GM03348 (cell line): ENCODE measurements around the gene NOSTRIN.
"Not testable (repeated sequence)": the region's sequence is repeated elsewhere in the genome, so short reads cannot be mapped to it uniquely, and the experiment has no call there.

Source experiments
- DNase-seq: peaks from one replicate; pipeline ENCODE4 v3.0.0; 2012; ENCODE audit warnings: low spot score

NOSTRIN gene

GRCh38 chr2:168801961-168802858 lies at the start of gene NOSTRIN:
TSS of gene NOSTRIN (plus strand) at chr2:168802637. CDS start at chr2:168802647, 10 bp downstream.
- DNase-seq = peak; percentile 54

- DNase-seq = no peak
Measured at GRCh38 chr2:168753765-168754329, 48.6 kb upstream of the NOSTRIN start.

GRCh38 chr2:168757223-168757622 lies 45.2 kb upstream of the NOSTRIN start:
- no peak for DNase-seq

- DNase-seq = peak; percentile 71
Measured at GRCh38 chr2:168758970-168759820, 43.2 kb upstream of the NOSTRIN start.

GRCh38 chr2:168765401-168765800 lies 37.0 kb upstream of the NOSTRIN start:
- no peak for DNase-seq

GRCh38 chr2:168766600-168766999 lies 35.8 kb upstream of the NOSTRIN start:
- DNase-seq = no peak

GRCh38 chr2:168767258-168767657 lies 35.2 kb upstream of the NOSTRIN start:
- DNase-seq = no peak

- not testable (repeated sequence) for DNase-seq
Measured at GRCh38 chr2:168768357-168768756, 34.1 kb upstream of the NOSTRIN start.

GRCh38 chr2:168770796-168771195 lies 31.6 kb upstream of the NOSTRIN start:
- DNase-seq = no peak

GRCh38 chr2:168772704-168773103 lies 29.7 kb upstream of the NOSTRIN start:
- DNase-seq = no peak

GRCh38 chr2:168773128-168773527 lies 29.3 kb upstream of the NOSTRIN start:
- DNase-seq = no peak

- DNase-seq = peak; percentile 61
Measured at GRCh38 chr2:168773719-168774521, 28.5 kb upstream of the NOSTRIN start.

GRCh38 chr2:168775837-168776236 lies 26.6 kb upstream of the NOSTRIN start:
- DNase-seq = no peak

GRCh38 chr2:168780669-168781071 lies 21.8 kb upstream of the NOSTRIN start:
- no peak for DNase-seq

GRCh38 chr2:168781191-168781817 lies 21.1 kb upstream of the NOSTRIN start:
- DNase-seq = no peak

- DNase-seq = no peak
Measured at GRCh38 chr2:168782271-168782670, 20.2 kb upstream of the NOSTRIN start.

- DNase-seq = no peak
Measured at GRCh38 chr2:168784993-168785392, 17.4 kb upstream of the NOSTRIN start.

GRCh38 chr2:168787098-168787781 lies 15.2 kb upstream of the NOSTRIN start:
- DNase-seq = no peak

GRCh38 chr2:168787782-168788376 lies 14.6 kb upstream of the NOSTRIN start:
- no peak for DNase-seq

GRCh38 chr2:168789776-168790175 lies 12.7 kb upstream of the NOSTRIN start:
- DNase-seq = no peak
